ENCODE data around the gene ANKRD55. TPM values are rescaled to one million over a fixed set of nuclear protein-coding genes. Genes with fewer than 3 reads are reported as not detected.
"Not testable (repeated sequence)": the region's sequence is repeated elsewhere in the genome, so short reads cannot be mapped to it uniquely, and the experiment has no call there.

ANKRD55 gene
- total RNA-seq, 1 experiment from 2014 or later: not detected

DNA sequence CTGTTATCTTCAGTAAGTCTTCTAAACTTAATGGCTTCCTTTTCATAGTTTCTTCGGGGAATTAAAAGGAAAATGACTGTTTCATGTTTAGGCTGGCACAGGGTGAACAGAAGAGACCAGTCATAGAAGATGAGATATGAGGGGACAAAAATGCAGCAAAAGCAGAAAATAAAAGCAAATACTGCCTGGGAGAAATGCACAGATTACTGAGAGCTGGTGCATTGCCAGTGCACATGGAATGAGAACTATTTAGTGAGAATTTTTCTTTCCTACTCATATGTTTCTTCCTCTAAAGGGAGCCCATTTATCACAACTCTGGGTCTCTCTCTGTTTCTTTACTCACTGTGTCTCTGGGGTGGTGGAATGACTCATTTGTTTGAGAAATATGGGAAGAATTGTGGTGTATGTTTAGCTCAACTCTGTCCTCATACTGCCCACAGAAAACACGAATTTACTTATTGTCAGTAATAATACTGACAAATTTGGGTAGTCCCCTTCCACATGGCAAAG, 25.9 kb upstream of the ANKRD55 start:
- H3K9me2 ChIP-seq (replicated peaks; ENCODE audit: insufficient read depth, low read length): no peaks in the 10 kb centered on the region
- no peaks in the 10 kb centered on the region for H3K27me3 ChIP-seq (ENCODE audit: low read length)
- H3K4me2 ChIP-seq (ENCODE audit: low read depth, low read length, poor library complexity, severe bottlenecking): no peak overlapping the region
- H2AFZ ChIP-seq (ENCODE audit: low read length): no peak overlapping the region
- DNase-seq: no peak
- H3K9ac ChIP-seq (ENCODE audit: low read length): no peak overlapping the region
- H3K4me1 ChIP-seq (ENCODE audit: low read length): no peaks in the 10 kb centered on the region
- H3K9me3 ChIP-seq (ENCODE audit: low read length): no peaks in the 10 kb centered on the region
- no peak overlapping the region for H3K27ac ChIP-seq (ENCODE audit: low read length)
- no peak overlapping the region for H3K4me3 ChIP-seq (ENCODE audit: low read length)
- H4K20me1 ChIP-seq (ENCODE audit: insufficient read depth, low read depth, low read length): no peaks in the 10 kb centered on the region
- no peaks in the 10 kb centered on the region for H3K79me2 ChIP-seq (ENCODE audit: low read length)
- no peaks in the 10 kb centered on the region for H3K36me3 ChIP-seq (ENCODE audit: insufficient read depth, low read length)

DNA sequence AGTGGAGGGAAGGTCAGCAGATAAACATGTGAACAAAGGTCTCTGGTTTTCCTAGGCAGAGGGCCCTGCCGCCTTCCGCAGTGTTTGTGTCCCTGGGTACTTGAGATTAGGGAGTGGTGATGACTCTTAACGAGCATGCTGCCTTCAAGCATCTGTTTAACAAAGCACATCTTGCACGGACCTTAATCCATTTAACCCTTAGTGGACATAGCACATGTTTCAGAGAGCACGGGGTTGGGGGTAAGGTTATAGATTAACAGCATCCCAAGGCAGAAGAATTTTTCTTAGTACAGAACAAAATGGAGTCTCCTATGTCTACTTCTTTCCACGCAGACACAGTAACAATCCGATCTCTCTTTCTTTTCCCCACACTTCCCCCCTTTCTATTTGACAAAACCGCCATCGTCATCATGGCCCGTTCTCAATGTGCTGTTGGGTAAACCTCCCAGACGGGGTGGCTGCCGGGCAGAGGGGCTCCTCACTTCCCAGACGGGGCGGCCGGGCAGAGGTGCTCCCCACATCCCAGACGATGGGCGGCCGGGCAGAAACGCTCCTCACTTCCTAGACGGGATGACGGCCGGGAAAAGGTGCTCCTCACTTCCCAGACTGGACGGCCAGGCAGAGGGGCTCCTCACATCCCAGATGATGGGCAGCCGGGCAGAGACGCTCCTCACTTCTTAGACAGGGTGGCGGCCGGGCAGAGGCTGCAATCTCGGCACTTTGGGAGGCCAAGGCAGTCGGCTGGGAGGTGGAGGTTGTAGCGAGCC, 24.8 kb upstream of the ANKRD55 start:
- H3K4me2 ChIP-seq (ENCODE audit: low read depth, low read length, poor library complexity, severe bottlenecking); H3K36me3 ChIP-seq (ENCODE audit: insufficient read depth, low read length); H3K27ac ChIP-seq (ENCODE audit: low read length); H4K20me1 ChIP-seq (ENCODE audit: insufficient read depth, low read depth, low read length); H3K4me3 ChIP-seq (ENCODE audit: low read length); H3K27me3 ChIP-seq (ENCODE audit: low read length); H3K9me2 ChIP-seq (replicated peaks; ENCODE audit: insufficient read depth, low read length); H3K9me3 ChIP-seq (ENCODE audit: low read length); DNase-seq; H3K4me1 ChIP-seq (ENCODE audit: low read length); H3K79me2 ChIP-seq (ENCODE audit: low read length); H2AFZ ChIP-seq (ENCODE audit: low read length); H3K9ac ChIP-seq (ENCODE audit: low read length): not testable (repeated sequence)

DNA sequence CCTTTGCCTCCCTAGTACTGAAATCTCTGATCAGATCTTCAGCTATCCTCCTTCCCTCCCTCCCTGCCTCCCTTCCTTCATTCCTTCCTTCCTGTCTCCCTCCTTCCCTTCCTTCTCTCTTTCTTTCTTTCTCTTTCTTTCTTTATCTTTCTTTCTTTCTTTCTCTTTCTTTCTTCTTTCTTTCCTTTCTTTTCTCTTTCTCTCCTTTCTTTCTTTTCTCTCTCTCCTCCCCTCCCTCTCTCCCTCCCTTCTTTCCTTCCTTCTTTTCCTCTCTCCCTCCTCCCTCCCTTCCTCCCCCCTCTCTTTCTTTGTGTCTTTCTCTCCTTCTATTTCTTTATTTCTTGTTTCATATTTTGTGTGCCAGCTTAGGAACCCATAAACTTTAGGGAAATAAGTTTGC, 23.9 kb upstream of the ANKRD55 start:
- Histone ChIP-seq H3K4me2 (ENCODE audit: low read depth, low read length, poor library complexity, severe bottlenecking) (no peak overlapping the region), H2AFZ (ENCODE audit: low read length) (no peak overlapping the region), H4K20me1 (ENCODE audit: insufficient read depth, low read depth, low read length) (no peaks in the 10 kb centered on the region), H3K4me3 (ENCODE audit: low read length) (no peak overlapping the region), H3K9me3 (ENCODE audit: low read length) (no peaks in the 10 kb centered on the region), H3K79me2 (ENCODE audit: low read length) (no peaks in the 10 kb centered on the region), H3K27me3 (ENCODE audit: low read length) (no peaks in the 10 kb centered on the region), H3K27ac (ENCODE audit: low read length) (no peak overlapping the region), H3K36me3 (ENCODE audit: insufficient read depth, low read length) (no peaks in the 10 kb centered on the region), H3K4me1 (ENCODE audit: low read length) (no peaks in the 10 kb centered on the region), H3K9me2 (replicated peaks; ENCODE audit: insufficient read depth, low read length) (no peaks in the 10 kb centered on the region), H3K9ac (ENCODE audit: low read length) (no peak overlapping the region)
- no peak for DNase-seq

- H4K20me1 ChIP-seq (ENCODE audit: insufficient read depth, low read depth, low read length): no peaks in the 10 kb centered on the region
- no peak overlapping the region for H3K9ac ChIP-seq (ENCODE audit: low read length)
- no peaks in the 10 kb centered on the region for H3K4me1 ChIP-seq (ENCODE audit: low read length)
- H3K79me2 ChIP-seq (ENCODE audit: low read length): no peaks in the 10 kb centered on the region
- no peak overlapping the region for H3K4me3 ChIP-seq (ENCODE audit: low read length)
- no peaks in the 10 kb centered on the region for H3K36me3 ChIP-seq (ENCODE audit: insufficient read depth, low read length)
- no peaks in the 10 kb centered on the region for H3K9me3 ChIP-seq (ENCODE audit: low read length)
- H3K27me3 ChIP-seq (ENCODE audit: low read length): no peaks in the 10 kb centered on the region
- DNase-seq: no peak
- H3K27ac ChIP-seq (ENCODE audit: low read length): no peak overlapping the region
- H3K9me2 ChIP-seq (replicated peaks; ENCODE audit: insufficient read depth, low read length): no peaks in the 10 kb centered on the region
- no peak overlapping the region for H3K4me2 ChIP-seq (ENCODE audit: low read depth, low read length, poor library complexity, severe bottlenecking)
- no peak overlapping the region for H2AFZ ChIP-seq (ENCODE audit: low read length)
Measured at GRCh38 chr5:56255502-56255901, 22.4 kb upstream of the ANKRD55 start.

GRCh38 chr5:56253924-56254323, 20.8 kb upstream of the ANKRD55 start:
- H3K27ac ChIP-seq (ENCODE audit: low read length): no peak overlapping the region
- H3K4me2 ChIP-seq (ENCODE audit: low read depth, low read length, poor library complexity, severe bottlenecking): no peak overlapping the region
- H3K9me3 ChIP-seq (ENCODE audit: low read length): peaks cover 4% of the 10 kb centered on the region
- no peaks in the 10 kb centered on the region for H3K36me3 ChIP-seq (ENCODE audit: insufficient read depth, low read length)
- no peaks in the 10 kb centered on the region for H3K9me2 ChIP-seq (replicated peaks; ENCODE audit: insufficient read depth, low read length)
- no peaks in the 10 kb centered on the region for H3K27me3 ChIP-seq (ENCODE audit: low read length)
- no peaks in the 10 kb centered on the region for H4K20me1 ChIP-seq (ENCODE audit: insufficient read depth, low read depth, low read length)
- no peaks in the 10 kb centered on the region for H3K79me2 ChIP-seq (ENCODE audit: low read length)
- H3K4me3 ChIP-seq (ENCODE audit: low read length): no peak overlapping the region
- no peaks in the 10 kb centered on the region for H3K4me1 ChIP-seq (ENCODE audit: low read length)
- H3K9ac ChIP-seq (ENCODE audit: low read length): no peak overlapping the region
- DNase-seq: no peak
- H2AFZ ChIP-seq (ENCODE audit: low read length): no peak overlapping the region

DNA sequence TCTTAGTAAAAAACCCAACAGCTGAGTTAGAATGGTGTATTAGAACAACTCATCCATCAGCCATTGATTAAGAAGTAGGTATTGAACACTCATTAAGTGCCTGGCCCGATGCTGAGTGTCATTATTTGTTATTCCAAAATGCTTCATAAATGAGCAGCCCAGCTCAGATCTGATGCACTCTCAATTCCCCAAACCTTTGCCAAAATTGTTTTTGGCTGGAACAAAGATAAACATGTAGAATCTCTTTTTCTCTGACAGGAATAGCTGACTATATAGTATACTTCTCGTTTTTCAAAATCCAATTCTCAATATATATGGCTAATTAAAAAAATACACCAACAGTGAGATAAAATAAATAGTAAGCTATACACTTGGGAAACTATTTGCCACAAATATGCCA, 20.0 kb upstream of the ANKRD55 start:
- no peak for DNase-seq
- Histone ChIP-seq H3K36me3 (ENCODE audit: insufficient read depth, low read length) (no peaks in the 10 kb centered on the region), H3K27me3 (ENCODE audit: low read length) (no peaks in the 10 kb centered on the region), H3K9ac (ENCODE audit: low read length) (no peak overlapping the region), H3K79me2 (ENCODE audit: low read length) (no peaks in the 10 kb centered on the region), H3K9me2 (replicated peaks; ENCODE audit: insufficient read depth, low read length) (no peaks in the 10 kb centered on the region), H3K27ac (ENCODE audit: low read length) (no peak overlapping the region), H3K4me3 (ENCODE audit: low read length) (no peak overlapping the region), H3K4me2 (ENCODE audit: low read depth, low read length, poor library complexity, severe bottlenecking) (no peak overlapping the region), H3K4me1 (ENCODE audit: low read length) (no peaks in the 10 kb centered on the region), H3K9me3 (ENCODE audit: low read length) (peaks cover 4% of the 10 kb centered on the region), H4K20me1 (ENCODE audit: insufficient read depth, low read depth, low read length) (no peaks in the 10 kb centered on the region), H2AFZ (ENCODE audit: low read length) (no peak overlapping the region)

GRCh38 chr5:56251918-56252553, 18.9 kb upstream of the ANKRD55 start:
- peaks cover 4% of the 10 kb centered on the region for H3K9me3 ChIP-seq (ENCODE audit: low read length)
- no peak overlapping the region for H3K27ac ChIP-seq (ENCODE audit: low read length)
- no peak for DNase-seq
- H3K9ac ChIP-seq (ENCODE audit: low read length): no peak overlapping the region
- no peaks in the 10 kb centered on the region for H3K4me1 ChIP-seq (ENCODE audit: low read length)
- H4K20me1 ChIP-seq (ENCODE audit: insufficient read depth, low read depth, low read length): no peaks in the 10 kb centered on the region
- H3K4me2 ChIP-seq (ENCODE audit: low read depth, low read length, poor library complexity, severe bottlenecking): no peak overlapping the region
- H2AFZ ChIP-seq (ENCODE audit: low read length): no peak overlapping the region
- H3K9me2 ChIP-seq (replicated peaks; ENCODE audit: insufficient read depth, low read length): no peaks in the 10 kb centered on the region
- no peak overlapping the region for H3K4me3 ChIP-seq (ENCODE audit: low read length)
- no peaks in the 10 kb centered on the region for H3K79me2 ChIP-seq (ENCODE audit: low read length)
- no peaks in the 10 kb centered on the region for H3K36me3 ChIP-seq (ENCODE audit: insufficient read depth, low read length)
- no peaks in the 10 kb centered on the region for H3K27me3 ChIP-seq (ENCODE audit: low read length)

GRCh38 chr5:56251440-56251839, 18.3 kb upstream of the ANKRD55 start:
- Histone ChIP-seq H3K79me2 (ENCODE audit: low read length) (no peaks in the 10 kb centered on the region), H3K9ac (ENCODE audit: low read length) (no peak overlapping the region), H3K9me2 (replicated peaks; ENCODE audit: insufficient read depth, low read length) (no peaks in the 10 kb centered on the region), H3K9me3 (ENCODE audit: low read length) (peaks cover 4% of the 10 kb centered on the region), H3K27me3 (ENCODE audit: low read length) (no peaks in the 10 kb centered on the region), H3K4me2 (ENCODE audit: low read depth, low read length, poor library complexity, severe bottlenecking) (no peak overlapping the region), H3K4me3 (ENCODE audit: low read length) (no peak overlapping the region), H3K27ac (ENCODE audit: low read length) (no peak overlapping the region), H4K20me1 (ENCODE audit: insufficient read depth, low read depth, low read length) (no peaks in the 10 kb centered on the region), H2AFZ (ENCODE audit: low read length) (no peak overlapping the region), H3K4me1 (ENCODE audit: low read length) (no peaks in the 10 kb centered on the region), H3K36me3 (ENCODE audit: insufficient read depth, low read length) (no peaks in the 10 kb centered on the region)
- DNase-seq: no peak

Data from Karpas-422 (cell line).